Fibroblast of lung (primary cell): ENCODE measurements around the gene AGBL4.

Source experiments
- CTCF ChIP-seq, 2 donors: IDR thresholded peaks in 1 of 2; conservative IDR thresholded peaks in 1 of 2; 1 replicate in 1 of 2; 2 replicates in 1 of 2; pipeline ENCODE4 v1.5.1; 2011 to 2012; ENCODE audit warnings: low read length in 2 of 2, control low read depth in 1 of 2, inconsistent platforms in 1 of 2, low read depth in 1 of 2, mild to moderate bottlenecking in 1 of 2
- EZH2 ChIP-seq: IDR thresholded peaks from 2 replicates; pipeline ENCODE4 v1.5.1; 2012; ENCODE audit warnings: low read length, control low read depth, mild to moderate bottlenecking; ENCODE audit errors: missing control alignments

- TF ChIP-seq CTCF (conservative IDR thresholded peaks at IDR 0.05 in 1 of 2, IDR thresholded peaks at IDR 0.05 in 1 of 2; ENCODE audit: low read depth in 1 of 2, low read length in 2 of 2) (no peak), EZH2 (no peak)
These were observed 972.1 kb downstream of the AGBL4 start for GRCh38 chr1:49051647-49052046.
